ENCODE results near the gene HIF3A.
"Not testable (repeated sequence)": the region's sequence is repeated elsewhere in the genome, so short reads cannot be mapped to it uniquely, and the experiment has no call there.

The HIF3A gene

GRCh38 chr19:46294494-46294893, 2.3 kb upstream of the HIF3A start:
- FAIRE-seq: no peak

- no peak for FAIRE-seq
Observed at GRCh38 chr19:46295401-46296201, 1.2 kb upstream of the HIF3A start.

- no peak for FAIRE-seq
Observed at GRCh38 chr19:46296202-46296480, 701 bp upstream of the HIF3A start.

GRCh38 chr19:46297700-46298478, 1.0 kb downstream of the HIF3A start:
- FAIRE-seq: no peak

- FAIRE-seq: no peak
Observed at GRCh38 chr19:46298479-46299003, 1.7 kb downstream of the HIF3A start.

GRCh38 chr19:46299004-46299509, 2.2 kb downstream of the HIF3A start:
- no peak for FAIRE-seq

GRCh38 chr19:46299695-46300094, 2.9 kb downstream of the HIF3A start:
- FAIRE-seq: no peak

GRCh38 chr19:46303322-46303690, 6.5 kb downstream of the HIF3A start:
- no peak for FAIRE-seq

- FAIRE-seq: no peak
Observed at GRCh38 chr19:46303691-46304397, 7.0 kb downstream of the HIF3A start.

- no peak for FAIRE-seq
Observed at GRCh38 chr19:46306501-46306900, 9.7 kb downstream of the HIF3A start.

GRCh38 chr19:46308510-46308909, 11.7 kb downstream of the HIF3A start:
- no peak for FAIRE-seq

GRCh38 chr19:46309056-46309455, 12.2 kb downstream of the HIF3A start:
- FAIRE-seq: no peak

- FAIRE-seq: no peak
Observed at GRCh38 chr19:46311444-46311843, 14.6 kb downstream of the HIF3A start.

GRCh38 chr19:46313540-46314469, 17.0 kb downstream of the HIF3A start:
- FAIRE-seq: not testable (repeated sequence)

GRCh38 chr19:46317339-46317738, 20.5 kb downstream of the HIF3A start:
- FAIRE-seq: no peak

- FAIRE-seq: no peak
Observed at GRCh38 chr19:46319613-46320012, 22.8 kb downstream of the HIF3A start.

- FAIRE-seq: no peak
Observed at GRCh38 chr19:46320559-46320958, 23.7 kb downstream of the HIF3A start.

GRCh38 chr19:46321653-46322052, 24.8 kb downstream of the HIF3A start:
- no peak for FAIRE-seq

- FAIRE-seq: not testable (repeated sequence)
Observed at GRCh38 chr19:46323227-46323626, 26.4 kb downstream of the HIF3A start.

GRCh38 chr19:46324277-46324676, 27.4 kb downstream of the HIF3A start:
- FAIRE-seq: no peak

- no peak for FAIRE-seq
Observed at GRCh38 chr19:46326608-46327007, 29.8 kb downstream of the HIF3A start.

- no peak for FAIRE-seq
Observed at GRCh38 chr19:46328079-46328478, 31.2 kb downstream of the HIF3A start.
